ENCODE measurements around the gene ATAD3C. TPM values are rescaled to one million over a fixed set of nuclear protein-coding genes. Genes with fewer than 3 reads are reported as not detected.
"Not testable (repeated sequence)": the region's sequence is repeated elsewhere in the genome, so short reads cannot be mapped to it uniquely, and the experiment has no call there.

Gene ATAD3C
- total RNA-seq, 3 donors from 2014 or later, result 0.33 to 1.1 (median 0.74) TPM

GRCh38 chr1:1505366-1505798 is 55.9 kb downstream of the ATAD3C start:
- H3K4me3 Mint-ChIP-seq, result peak overlapping the region; percentile 62
- ATAC-seq, result peak; percentile 63 to 68
- H3K27me3 Mint-ChIP-seq (ENCODE audit: low read depth); H3K4me1 Mint-ChIP-seq (ENCODE audit: low read depth); H3K36me3 Mint-ChIP-seq (ENCODE audit: insufficient read depth); DNase-seq; H3K9me3 Mint-ChIP-seq: not testable (repeated sequence)

GRCh38 chr1:1505801-1506200 is 56.3 kb downstream of the ATAD3C start:
- DNase-seq, result not testable (repeated sequence)

GRCh38 chr1:1507305-1507704 is 57.8 kb downstream of the ATAD3C start:
- peaks cover 14% of the 10 kb centered on the region for H3K4me1 Mint-ChIP-seq (ENCODE audit: low read depth)
- no peak for DNase-seq
- no peak for ATAC-seq
- no peak overlapping the region for H3K4me3 Mint-ChIP-seq
- no peaks in the 10 kb centered on the region for H3K9me3 Mint-ChIP-seq
- no peaks in the 10 kb centered on the region for H3K27me3 Mint-ChIP-seq (ENCODE audit: low read depth)
- no peaks in the 10 kb centered on the region for H3K36me3 Mint-ChIP-seq (ENCODE audit: insufficient read depth)

More at GRCh38 chr1:1505801-1506200, 56.3 kb downstream of the ATAD3C start:
- not testable (repeated sequence) for H3K27me3 Mint-ChIP-seq (ENCODE audit: low read depth); H3K36me3 Mint-ChIP-seq (ENCODE audit: insufficient read depth); ATAC-seq; H3K4me3 Mint-ChIP-seq; H3K4me1 Mint-ChIP-seq (ENCODE audit: low read depth); H3K9me3 Mint-ChIP-seq

- H3K36me3 Mint-ChIP-seq (ENCODE audit: insufficient read depth); ATAC-seq; DNase-seq; H3K4me3 Mint-ChIP-seq; H3K9me3 Mint-ChIP-seq; H3K27me3 Mint-ChIP-seq (ENCODE audit: low read depth): not testable (repeated sequence)
- H3K4me1 Mint-ChIP-seq (ENCODE audit: low read depth), result peaks cover 17% of the 10 kb centered on the region
Observed at GRCh38 chr1:1508775-1509464, 59.4 kb downstream of the ATAD3C start.

- peaks cover 17% of the 10 kb centered on the region for H3K4me1 Mint-ChIP-seq (ENCODE audit: low read depth)
- ATAC-seq; DNase-seq; H3K9me3 Mint-ChIP-seq; H3K4me3 Mint-ChIP-seq; H3K36me3 Mint-ChIP-seq (ENCODE audit: insufficient read depth); H3K27me3 Mint-ChIP-seq (ENCODE audit: low read depth): not testable (repeated sequence)
Observed at GRCh38 chr1:1509465-1509850, 60.0 kb downstream of the ATAD3C start.

GRCh38 chr1:1510912-1511532 is 61.5 kb downstream of the ATAD3C start:
- H3K9me3 Mint-ChIP-seq, result no peaks in the 10 kb centered on the region
- DNase-seq (no peak), ATAC-seq (no peak)
- H3K4me1 Mint-ChIP-seq (ENCODE audit: low read depth), result peaks cover 8% of the 10 kb centered on the region
- no peaks in the 10 kb centered on the region for H3K36me3 Mint-ChIP-seq (ENCODE audit: insufficient read depth)
- H3K27me3 Mint-ChIP-seq (ENCODE audit: low read depth), result no peaks in the 10 kb centered on the region
- peak overlapping the region; percentile 91 for H3K4me3 Mint-ChIP-seq

GRCh38 chr1:1511533-1512285 is 62.2 kb downstream of the ATAD3C start, which contains the start of gene ATAD3A:
Gene ATAD3A (plus strand): TSS chr1:1512162. CDS start chr1:1512269, 107 bp downstream.
- peak; percentile 96 for DNase-seq
- peak; percentile 94 to 95 for ATAC-seq
- peak within 1 kb of the TSS; percentile 91 for H3K4me3 Mint-ChIP-seq

GRCh38 chr1:1512425-1512824 is 62.9 kb downstream of the ATAD3C start:
- not testable (repeated sequence) for H3K9me3 Mint-ChIP-seq; H3K4me1 Mint-ChIP-seq (ENCODE audit: low read depth); H3K36me3 Mint-ChIP-seq (ENCODE audit: insufficient read depth); H3K27me3 Mint-ChIP-seq (ENCODE audit: low read depth); DNase-seq
- peak overlapping the region; percentile 83 for H3K4me3 Mint-ChIP-seq
- peak; percentile 35 to 37 for ATAC-seq

More at GRCh38 chr1:1511533-1512285, 62.2 kb downstream of the ATAD3C start, which contains the start of gene ATAD3A:
- peaks cover 8% of the 10 kb centered on the region for H3K4me1 Mint-ChIP-seq (ENCODE audit: low read depth)
- no peaks in the 10 kb centered on the region for H3K9me3 Mint-ChIP-seq
- no peaks in the 10 kb centered on the region for H3K27me3 Mint-ChIP-seq (ENCODE audit: low read depth)
- H3K36me3 Mint-ChIP-seq (ENCODE audit: insufficient read depth), result no peaks in the 10 kb centered on the region

GRCh38 chr1:1513675-1514074 is 64.2 kb downstream of the ATAD3C start:
- not testable (repeated sequence) for H3K27me3 Mint-ChIP-seq (ENCODE audit: low read depth); DNase-seq; ATAC-seq; H3K4me1 Mint-ChIP-seq (ENCODE audit: low read depth); H3K9me3 Mint-ChIP-seq; H3K36me3 Mint-ChIP-seq (ENCODE audit: insufficient read depth)
- peak overlapping the region; percentile 80 for H3K4me3 Mint-ChIP-seq

GRCh38 chr1:1514376-1514775 is 64.9 kb downstream of the ATAD3C start:
- not testable (repeated sequence) for H3K36me3 Mint-ChIP-seq (ENCODE audit: insufficient read depth); H3K9me3 Mint-ChIP-seq; H3K4me3 Mint-ChIP-seq; H3K4me1 Mint-ChIP-seq (ENCODE audit: low read depth); ATAC-seq; H3K27me3 Mint-ChIP-seq (ENCODE audit: low read depth); DNase-seq

- H3K36me3 Mint-ChIP-seq (ENCODE audit: insufficient read depth); DNase-seq; H3K27me3 Mint-ChIP-seq (ENCODE audit: low read depth); H3K4me1 Mint-ChIP-seq (ENCODE audit: low read depth); H3K4me3 Mint-ChIP-seq; ATAC-seq; H3K9me3 Mint-ChIP-seq: not testable (repeated sequence)
Observed at GRCh38 chr1:1516923-1517322, 67.4 kb downstream of the ATAD3C start.

GRCh38 chr1:1517973-1518620 is 68.6 kb downstream of the ATAD3C start:
- H3K9me3 Mint-ChIP-seq, result no peaks in the 10 kb centered on the region
- H3K27me3 Mint-ChIP-seq (ENCODE audit: low read depth), result no peaks in the 10 kb centered on the region
- ATAC-seq (no peak), DNase-seq (no peak)
- H3K4me3 Mint-ChIP-seq, result no peak overlapping the region
- H3K4me1 Mint-ChIP-seq (ENCODE audit: low read depth), result peaks cover 3% of the 10 kb centered on the region
- H3K36me3 Mint-ChIP-seq (ENCODE audit: insufficient read depth), result peaks cover 8% of the 10 kb centered on the region

GRCh38 chr1:1518621-1519007 is 69.1 kb downstream of the ATAD3C start:
- H3K9me3 Mint-ChIP-seq; ATAC-seq; H3K4me3 Mint-ChIP-seq; H3K36me3 Mint-ChIP-seq (ENCODE audit: insufficient read depth); H3K4me1 Mint-ChIP-seq (ENCODE audit: low read depth); DNase-seq; H3K27me3 Mint-ChIP-seq (ENCODE audit: low read depth): not testable (repeated sequence)
